Measurements from ENCODE around the gene ATP6V1D. TPM values are rescaled to one million over a fixed set of nuclear protein-coding genes. Genes with fewer than 3 reads are reported as not detected.

The ATP6V1D gene
- total and polyA plus RNA-seq, 2 experiments from 2014 or later, result 69.0 to 204 TPM

- Histone ChIP-seq H3K4me1 (ENCODE audit: low read depth) (peaks cover 5% of the 10 kb centered on the region), H3K36me3 (no peaks in the 10 kb centered on the region), H3K27me3 (no peaks in the 10 kb centered on the region), H3K9me3 (ENCODE audit: low read depth) (no peaks in the 10 kb centered on the region), H3K4me3 (no peak overlapping the region), H3K27ac (no peak overlapping the region)
- no peak for TF ChIP-seq CTCF (IDR thresholded peaks at IDR 0.05; ENCODE audit: low read depth, low read length)
- DNase-seq (ENCODE audit: low read depth in 1 of 2, low spot score in 1 of 2), result no peak
These were observed 31.7 kb upstream of the ATP6V1D start for GRCh38 chr14:67391268-67391667.

GRCh38 chr14:67389811-67390534 lies 30.4 kb upstream of the ATP6V1D start:
- no peaks in the 10 kb centered on the region for H3K9me3 ChIP-seq (ENCODE audit: low read depth)
- peaks cover 2% of the 10 kb centered on the region for H3K36me3 ChIP-seq
- H3K4me1 ChIP-seq (ENCODE audit: low read depth), result peaks cover 5% of the 10 kb centered on the region
- no peak for DNase-seq (ENCODE audit: low read depth in 1 of 2, low spot score in 1 of 2)
- no peak overlapping the region for H3K4me3 ChIP-seq
- no peak for TF ChIP-seq CTCF (IDR thresholded peaks at IDR 0.05; ENCODE audit: low read depth, low read length)
- no peak overlapping the region for H3K27ac ChIP-seq
- no peaks in the 10 kb centered on the region for H3K27me3 ChIP-seq

- no peak for DNase-seq (ENCODE audit: low read depth in 1 of 2, low spot score in 1 of 2)
- H3K4me3 ChIP-seq, result no peak overlapping the region
- peaks cover 9% of the 10 kb centered on the region for H3K36me3 ChIP-seq
- H3K9me3 ChIP-seq (ENCODE audit: low read depth), result no peaks in the 10 kb centered on the region
- no peak for TF ChIP-seq CTCF (IDR thresholded peaks at IDR 0.05; ENCODE audit: low read depth, low read length)
- no peak overlapping the region for H3K27ac ChIP-seq
- H3K4me1 ChIP-seq (ENCODE audit: low read depth), result peaks cover 5% of the 10 kb centered on the region
- no peaks in the 10 kb centered on the region for H3K27me3 ChIP-seq
These were observed 29.7 kb upstream of the ATP6V1D start for GRCh38 chr14:67389275-67389674.

GRCh38 chr14:67387195-67387594 lies 27.6 kb upstream of the ATP6V1D start:
- no peak for TF ChIP-seq CTCF (IDR thresholded peaks at IDR 0.05; ENCODE audit: low read depth, low read length)
- DNase-seq (ENCODE audit: low read depth in 1 of 2, low spot score in 1 of 2), result no peak
- peaks cover 5% of the 10 kb centered on the region for H3K4me1 ChIP-seq (ENCODE audit: low read depth)
- H3K9me3 ChIP-seq (ENCODE audit: low read depth), result no peaks in the 10 kb centered on the region
- H3K27me3 ChIP-seq, result no peaks in the 10 kb centered on the region
- H3K27ac ChIP-seq, result no peak overlapping the region
- no peak overlapping the region for H3K4me3 ChIP-seq
- H3K36me3 ChIP-seq, result peaks cover 29% of the 10 kb centered on the region

- no peak for TF ChIP-seq CTCF (IDR thresholded peaks at IDR 0.05; ENCODE audit: low read depth, low read length)
- H3K4me3 ChIP-seq, result no peak overlapping the region
- no peak for DNase-seq (ENCODE audit: low read depth in 1 of 2, low spot score in 1 of 2)
- no peaks in the 10 kb centered on the region for H3K9me3 ChIP-seq (ENCODE audit: low read depth)
- H3K4me1 ChIP-seq (ENCODE audit: low read depth), result peaks cover 2% of the 10 kb centered on the region
- H3K36me3 ChIP-seq, result peaks cover 44% of the 10 kb centered on the region
- H3K27ac ChIP-seq, result no peak overlapping the region
- no peaks in the 10 kb centered on the region for H3K27me3 ChIP-seq
These were observed 26.0 kb upstream of the ATP6V1D start for GRCh38 chr14:67385618-67386017.
